HG03342 (cell line): Measurements from ENCODE around the gene MGARP.
"Not testable (repeated sequence)": the region's sequence is repeated elsewhere in the genome, so short reads cannot be mapped to it uniquely, and the experiment has no call there.

ENCODE experiments used
- ATAC-seq: cut with Tn5 transposase; IDR thresholded peaks from one replicate; pipeline ENCODE4 v1.9.1; 2021; ENCODE audit warnings: mild to moderate bottlenecking, moderate library complexity; ENCODE audit not compliant: unreplicated experiment

The MGARP gene

DNA sequence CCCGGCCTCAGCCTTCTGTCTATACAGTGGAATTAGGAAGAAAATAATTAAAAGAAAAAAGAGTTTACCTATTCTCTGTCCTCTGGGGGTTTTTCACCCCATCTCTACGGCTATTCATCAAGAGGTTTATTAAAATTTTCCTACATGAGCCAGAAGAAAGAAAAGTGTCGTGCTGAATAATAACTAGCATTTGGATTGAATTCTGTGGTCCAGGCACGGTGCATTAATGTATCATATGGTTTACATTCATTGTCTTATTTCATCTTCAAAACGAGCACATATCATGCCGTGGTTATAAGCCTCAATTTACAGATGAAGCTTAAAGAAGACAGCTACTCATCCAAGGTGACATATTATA is 15.9 kb upstream of the MGARP start:
- ATAC-seq = no peak

DNA sequence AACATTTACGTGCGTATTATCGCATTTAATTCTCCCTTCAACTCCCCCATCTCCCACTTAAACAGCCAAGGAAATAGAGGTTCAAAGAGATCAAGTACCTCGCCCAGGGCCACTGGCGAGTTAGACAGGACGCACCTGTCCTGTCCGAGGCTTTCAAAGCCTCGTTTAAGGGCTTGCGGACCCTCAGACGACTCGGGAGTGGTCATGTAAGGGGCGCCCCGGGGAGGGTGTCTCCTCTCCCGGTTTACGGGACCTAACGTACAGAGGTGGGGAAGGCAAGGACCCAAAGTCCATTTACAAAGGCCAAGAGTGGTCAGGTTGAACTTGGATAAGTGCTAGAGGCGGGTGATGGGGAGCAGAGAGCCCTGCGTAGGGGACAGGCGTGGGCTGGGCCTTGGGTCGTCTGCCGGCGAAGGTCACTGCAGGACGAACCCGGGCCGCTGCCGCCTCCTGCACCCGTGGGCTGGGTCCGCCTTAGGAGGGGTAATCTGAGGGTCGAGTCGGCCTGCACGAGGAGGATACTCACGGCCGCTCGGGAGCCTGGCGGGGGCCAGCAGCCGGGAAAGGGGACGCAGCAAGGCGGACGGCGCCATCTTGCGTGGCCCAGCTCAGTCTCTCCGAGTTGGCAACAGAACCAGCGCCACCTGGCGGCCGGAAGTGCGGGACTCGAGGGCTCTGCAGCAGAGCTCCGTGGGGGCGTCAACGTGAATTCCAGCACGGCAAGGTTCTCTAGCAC is 15.3 kb upstream of the MGARP start:
- ATAC-seq = peak; percentile 90

DNA sequence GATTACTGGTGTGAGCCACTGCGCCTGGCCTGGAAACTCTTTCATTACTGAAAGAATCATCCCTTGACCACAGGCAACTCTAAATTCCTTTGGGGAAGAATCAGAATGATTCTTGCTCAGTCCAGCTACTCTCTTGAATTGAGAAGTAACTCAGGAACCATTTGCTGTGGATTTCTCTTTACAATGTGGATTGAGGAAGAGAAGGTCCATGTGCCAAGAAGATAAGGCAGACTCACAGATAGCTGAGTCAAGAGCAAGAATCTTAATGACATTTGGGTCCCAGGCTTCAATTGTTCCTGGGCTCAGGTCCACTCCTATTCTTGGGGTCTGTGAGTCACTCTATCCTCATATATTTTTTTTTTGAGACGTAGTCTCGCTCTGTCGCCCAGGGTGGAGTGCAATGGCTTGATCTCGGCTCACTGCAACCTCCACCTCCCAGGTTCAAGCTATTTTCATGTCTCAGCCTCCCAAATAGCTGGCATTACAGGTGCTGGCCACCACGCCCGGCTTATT is 6.2 kb upstream of the MGARP start:
- no peak for ATAC-seq

DNA sequence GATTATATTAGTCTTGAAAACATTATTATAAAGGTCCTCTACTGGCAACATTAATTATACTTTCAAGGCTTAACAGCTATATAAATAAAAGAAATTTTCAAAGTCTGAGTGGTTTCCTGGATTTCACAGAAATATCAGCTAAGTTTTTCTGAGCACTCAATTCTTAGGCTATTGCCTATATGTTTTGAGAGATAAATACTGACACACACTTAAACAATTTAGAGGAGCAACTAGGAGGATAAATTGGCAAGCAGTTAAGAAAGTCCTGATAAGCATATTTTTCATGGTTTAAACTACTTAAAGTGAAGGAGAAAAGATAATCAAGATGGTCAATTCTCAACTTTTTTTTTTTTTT is 2.7 kb upstream of the MGARP start:
- no peak for ATAC-seq

DNA sequence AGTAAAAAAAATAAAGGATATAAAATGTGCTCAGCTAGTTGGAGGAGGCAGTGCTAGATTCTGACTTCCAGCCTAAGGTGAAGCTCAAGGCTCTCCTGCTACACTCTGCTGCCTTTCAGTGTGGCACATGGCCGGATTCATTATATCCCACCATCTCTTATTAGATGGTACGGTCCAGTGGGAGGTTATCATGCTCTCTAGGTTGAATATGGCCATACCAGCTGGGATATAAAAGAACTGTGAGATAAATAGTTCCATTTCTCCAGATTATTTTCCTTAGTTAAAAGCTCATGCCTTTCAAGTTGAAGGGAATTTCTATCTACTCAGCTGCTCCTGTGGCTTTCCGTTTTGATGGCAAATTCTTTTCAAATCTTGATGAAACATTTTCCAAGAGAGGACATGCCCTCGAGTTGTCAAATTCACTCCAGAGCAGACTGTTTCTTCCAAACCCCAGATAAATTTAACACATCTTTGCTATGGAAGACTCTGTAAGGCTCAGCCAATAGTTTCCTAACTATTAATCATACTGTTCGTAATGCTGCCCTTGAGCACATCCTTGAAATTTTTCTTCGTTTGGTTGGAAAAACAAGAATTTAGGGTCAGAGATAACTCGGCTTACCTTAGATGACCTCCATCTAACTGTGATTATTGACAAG is 2.2 kb upstream of the MGARP start:
- no peak for ATAC-seq

DNA sequence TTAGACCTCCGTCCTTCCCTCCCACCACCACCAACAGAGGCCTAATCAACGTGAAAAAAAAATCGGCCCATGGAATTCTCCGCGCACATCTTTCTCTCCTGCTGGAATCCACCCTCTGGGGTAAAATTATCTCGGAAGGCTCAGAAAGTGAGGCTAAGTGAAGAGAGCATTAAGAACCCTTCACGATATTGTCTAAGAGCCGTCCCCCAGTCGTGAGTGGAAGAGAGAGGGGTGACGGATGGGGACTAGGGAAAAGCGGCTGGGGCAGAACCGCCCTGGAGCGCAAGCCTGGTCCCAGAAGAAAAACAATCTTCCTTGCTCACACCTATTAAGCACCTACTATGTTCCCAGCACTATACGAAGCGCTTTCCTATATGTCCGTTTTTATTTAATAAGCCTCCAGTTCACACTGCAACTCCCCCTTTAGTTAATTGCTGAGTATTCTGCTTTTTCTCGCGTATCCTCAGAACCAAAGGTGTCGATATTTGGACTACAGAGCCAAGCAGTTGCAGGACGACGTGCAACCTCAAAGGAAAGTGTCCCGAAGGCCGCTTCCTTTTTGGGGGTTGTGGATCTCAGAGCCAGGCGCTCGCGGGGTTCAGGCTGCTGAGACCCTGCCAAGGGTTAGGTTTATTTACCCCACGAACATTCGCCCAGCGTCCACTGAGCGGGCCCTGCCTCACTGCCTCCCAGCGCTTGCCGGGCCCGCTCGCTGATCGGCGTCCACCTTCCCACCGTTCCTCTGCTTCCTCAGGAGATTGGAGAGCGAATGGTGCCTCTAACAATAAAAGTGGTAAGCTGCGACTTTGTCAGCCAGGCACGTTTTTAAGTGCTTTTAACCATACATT is 889 bp downstream of the MGARP start:
- no peak for ATAC-seq

DNA sequence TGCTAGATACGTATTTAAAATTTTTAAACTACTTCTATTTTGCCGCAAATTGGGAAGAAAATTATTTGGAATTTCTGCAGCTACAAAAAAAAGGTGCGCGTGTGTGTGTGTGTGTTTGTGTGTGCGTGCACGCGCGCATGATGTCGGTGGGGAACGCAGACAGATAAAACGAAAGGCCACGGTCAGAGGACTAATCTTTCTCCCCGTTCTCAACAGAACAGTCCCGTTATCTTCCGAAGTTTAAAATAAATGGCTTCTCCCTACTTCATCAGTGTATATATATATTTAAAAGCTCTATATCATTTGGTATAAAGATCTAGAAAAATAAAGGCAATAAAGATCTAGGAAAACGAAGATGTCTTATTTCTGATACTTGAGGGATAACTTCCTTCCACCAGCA is 1.5 kb downstream of the MGARP start:
- no peak for ATAC-seq

DNA sequence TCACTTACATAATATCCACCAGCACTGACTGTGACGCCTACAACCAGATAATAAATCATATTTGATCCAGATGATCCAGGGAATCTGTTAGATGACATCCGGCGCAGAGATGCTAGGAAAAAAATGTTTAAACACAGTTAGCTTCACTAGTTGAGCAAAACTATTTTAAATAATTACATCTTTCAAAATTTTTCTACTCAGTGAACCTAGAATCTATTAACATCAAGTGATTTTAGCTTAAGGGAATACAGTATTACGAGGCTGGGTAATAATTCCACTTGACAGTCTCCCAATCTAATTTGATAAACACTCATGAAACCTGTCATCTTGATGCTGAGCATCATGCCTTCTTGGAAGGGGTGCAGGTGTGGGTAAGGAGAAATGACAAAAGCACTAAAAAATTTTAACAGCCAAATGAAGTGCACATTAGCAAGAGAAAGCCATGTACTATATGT is 4.7 kb downstream of the MGARP start:
- no peak for ATAC-seq

DNA sequence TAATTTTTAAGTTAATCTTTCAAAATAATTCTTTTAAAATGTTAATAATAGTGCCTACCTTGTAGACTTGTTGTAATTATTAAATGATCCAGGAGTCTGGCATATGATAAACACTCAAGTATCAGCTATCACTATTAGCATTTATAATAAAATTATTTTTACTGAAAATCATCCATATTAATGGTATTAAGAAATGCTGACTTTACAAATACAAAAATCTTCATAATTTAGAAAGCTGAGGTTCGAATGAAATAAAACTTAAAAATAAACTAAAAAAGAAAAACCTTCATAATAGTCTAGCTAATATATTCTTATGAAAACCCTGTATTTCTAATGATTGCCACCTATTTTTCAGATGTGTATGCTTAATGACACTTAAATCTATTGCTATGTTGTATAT is 5.2 kb downstream of the MGARP start:
- ATAC-seq = no peak

DNA sequence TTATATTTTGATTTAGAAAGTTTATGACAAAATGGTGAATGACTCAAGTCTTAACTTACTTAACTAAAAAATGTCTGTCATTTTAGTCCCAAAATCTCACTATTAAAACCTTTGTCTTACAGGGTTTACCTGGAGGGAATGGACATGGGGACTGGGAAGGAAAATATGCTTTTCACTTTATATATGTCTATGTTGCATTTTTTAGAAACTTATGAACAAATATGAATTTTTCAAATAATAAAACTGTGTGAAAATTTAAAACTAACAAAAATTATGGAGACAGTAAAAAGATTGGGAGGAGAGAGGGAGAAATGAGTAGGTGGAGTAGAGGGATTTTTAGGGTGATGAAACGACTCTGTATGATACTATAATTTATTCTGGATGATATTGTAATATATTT is 6.2 kb downstream of the MGARP start:
- no peak for ATAC-seq

DNA sequence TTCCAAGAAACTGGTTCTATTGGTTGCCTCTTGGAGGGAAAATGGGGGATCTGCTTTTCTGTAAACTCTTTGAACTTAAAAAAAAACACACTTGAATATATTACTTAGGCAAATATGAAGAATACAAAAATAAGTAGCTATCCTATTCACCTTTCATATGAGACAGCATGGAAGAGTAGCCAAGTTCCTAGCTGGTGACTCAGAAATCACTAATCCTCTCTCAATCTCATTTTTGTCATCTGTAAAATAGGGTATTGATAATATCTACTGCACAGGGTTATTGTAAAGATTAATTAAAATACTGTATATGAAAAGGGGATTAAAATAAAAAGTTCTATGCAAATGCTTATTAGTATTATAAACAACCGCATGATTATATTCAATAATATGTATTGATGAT is 12.7 kb downstream of the MGARP start:
- ATAC-seq = no peak

DNA sequence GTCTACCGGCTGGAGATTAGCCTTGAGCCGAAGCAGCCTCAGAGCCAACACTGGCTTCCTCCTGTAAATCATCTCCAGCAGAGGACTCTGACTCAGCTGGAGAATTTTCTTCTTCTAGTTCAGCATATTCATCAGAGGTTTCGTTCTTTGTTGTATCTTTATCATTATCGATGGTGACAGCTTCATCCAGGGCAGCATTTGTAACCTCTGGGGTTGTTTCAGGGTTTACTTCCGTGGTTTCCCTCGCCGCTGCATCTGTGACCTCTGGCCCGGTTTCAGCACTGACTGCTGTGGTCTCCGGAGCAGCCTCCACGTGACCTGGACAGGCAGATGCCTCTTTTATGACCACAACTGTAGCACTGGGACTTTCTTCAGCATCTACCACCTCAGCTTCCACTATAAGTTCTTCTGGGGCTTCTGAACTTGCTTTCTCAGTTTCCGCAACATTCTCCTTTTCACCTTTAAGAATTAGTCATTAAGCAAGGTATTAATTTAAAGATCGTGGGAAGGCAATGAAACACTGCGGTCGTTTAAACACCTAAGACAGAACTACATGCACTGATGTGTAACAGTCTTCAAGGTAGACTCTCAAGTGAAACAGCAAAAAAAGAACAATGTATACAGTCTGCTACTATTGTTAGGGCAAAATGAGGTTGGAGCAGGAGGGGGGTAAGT is 13.3 kb downstream of the MGARP start:
- peak; percentile 96 for ATAC-seq

DNA sequence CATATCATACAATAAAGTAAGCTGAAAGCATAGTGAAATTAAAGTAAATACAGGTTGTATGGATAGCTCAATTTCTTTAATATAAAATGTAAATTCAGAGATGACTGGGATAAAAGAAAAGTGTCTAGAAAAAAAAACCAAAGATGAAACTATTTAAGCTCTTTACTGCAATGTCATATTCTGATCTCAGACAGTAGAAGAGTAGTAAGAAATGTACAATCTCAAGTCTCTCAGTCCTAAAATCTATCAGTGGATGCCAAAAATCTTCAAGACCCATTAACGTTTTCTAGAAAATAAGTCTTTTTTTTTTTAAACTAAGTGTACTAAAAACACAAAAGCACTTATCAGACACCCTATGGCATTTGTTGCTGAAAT is 13.8 kb downstream of the MGARP start:
- ATAC-seq = no peak

DNA sequence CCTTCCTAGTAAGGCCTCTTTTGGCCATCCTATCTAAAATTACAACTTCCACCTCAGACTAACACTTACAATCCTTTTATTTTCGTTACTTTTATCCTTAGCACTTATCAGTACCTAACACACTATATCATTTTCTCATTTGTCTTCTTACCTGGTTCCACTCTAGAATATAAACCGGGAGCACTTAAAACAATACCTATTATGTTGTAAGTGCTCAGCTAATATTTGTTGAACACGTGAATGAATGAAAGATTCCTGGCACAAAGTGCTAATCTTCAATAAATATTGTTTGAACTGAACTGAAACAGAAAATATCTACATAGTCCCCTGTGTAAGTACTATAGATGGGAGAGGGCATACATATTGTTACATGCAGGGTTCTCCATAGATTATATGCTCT is 14.4 kb downstream of the MGARP start:
- no peak for ATAC-seq

DNA sequence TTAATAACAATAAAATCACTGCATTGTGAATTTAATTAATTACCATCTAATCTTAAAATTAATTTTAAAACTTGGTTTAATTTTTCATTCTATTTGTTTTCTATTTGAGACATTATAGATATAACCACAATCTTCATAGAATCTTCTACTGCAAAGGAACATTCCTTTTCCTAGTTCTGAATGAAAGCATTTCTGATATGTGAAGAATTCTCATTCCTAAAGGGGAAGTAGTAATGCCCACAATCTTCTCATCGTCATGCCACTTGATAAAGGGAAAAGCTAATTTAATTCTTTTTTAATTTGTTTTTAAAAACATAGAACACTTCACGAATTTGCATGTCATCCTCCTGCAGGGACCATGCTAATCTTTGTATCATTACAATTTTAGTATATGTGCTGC is 23.7 kb downstream of the MGARP start:
- no peak for ATAC-seq

DNA sequence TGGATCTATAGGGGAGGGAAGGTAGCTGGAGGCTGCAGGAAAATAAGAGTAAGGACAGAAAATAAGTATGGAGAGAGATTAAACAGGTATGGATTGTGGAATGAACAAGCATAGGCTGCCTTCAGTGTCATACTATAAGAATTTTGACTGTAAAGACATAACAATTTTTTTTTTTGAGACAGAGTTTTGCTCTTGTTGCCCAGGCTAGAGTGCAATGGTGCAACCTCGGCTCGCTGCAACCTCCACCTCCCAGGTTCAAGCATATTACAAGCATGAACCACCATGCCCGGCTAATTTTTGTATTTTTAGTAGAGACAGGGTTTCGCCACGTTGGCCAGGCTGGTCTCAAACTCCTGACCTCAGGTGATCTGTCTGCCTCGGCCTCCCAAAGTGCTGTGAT is 24.4 kb downstream of the MGARP start:
- not testable (repeated sequence) for ATAC-seq

DNA sequence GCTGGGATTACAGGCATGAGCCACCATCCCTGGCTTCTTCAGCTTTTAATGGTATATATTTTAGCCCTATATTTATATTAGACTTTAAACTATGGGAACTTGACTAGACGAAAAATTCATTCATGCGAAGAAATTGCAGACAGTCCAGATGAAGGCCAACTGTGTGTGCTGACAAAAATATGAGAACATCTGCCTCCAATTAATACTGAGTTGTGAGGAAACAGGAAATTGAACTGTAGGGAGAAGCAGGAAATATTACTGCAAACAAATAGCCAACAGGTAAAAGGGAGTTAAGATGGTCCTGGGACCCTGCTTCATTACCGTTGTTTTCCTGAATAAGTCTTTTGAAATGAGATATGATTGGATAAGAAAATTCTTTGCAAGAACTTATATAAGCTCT is 26.3 kb downstream of the MGARP start:
- ATAC-seq = no peak

DNA sequence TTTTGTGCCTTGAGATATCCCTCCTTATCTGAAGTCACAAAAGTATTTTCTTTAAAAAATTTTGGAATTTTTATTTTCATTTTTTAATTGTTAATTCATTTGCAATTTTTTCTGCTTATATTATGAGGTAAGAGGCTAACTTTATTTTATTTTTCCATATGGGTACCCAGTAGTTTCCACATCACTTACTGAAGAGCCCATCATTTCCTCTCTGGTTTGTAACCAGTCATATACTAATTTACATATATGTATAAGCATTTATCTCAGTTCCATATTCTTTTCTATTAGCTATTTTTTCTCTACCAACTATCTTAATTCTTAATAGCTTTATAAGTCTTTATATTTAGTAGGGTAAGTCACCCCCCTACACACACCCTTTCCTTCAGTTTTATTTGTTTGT is 27.0 kb downstream of the MGARP start:
- no peak for ATAC-seq

DNA sequence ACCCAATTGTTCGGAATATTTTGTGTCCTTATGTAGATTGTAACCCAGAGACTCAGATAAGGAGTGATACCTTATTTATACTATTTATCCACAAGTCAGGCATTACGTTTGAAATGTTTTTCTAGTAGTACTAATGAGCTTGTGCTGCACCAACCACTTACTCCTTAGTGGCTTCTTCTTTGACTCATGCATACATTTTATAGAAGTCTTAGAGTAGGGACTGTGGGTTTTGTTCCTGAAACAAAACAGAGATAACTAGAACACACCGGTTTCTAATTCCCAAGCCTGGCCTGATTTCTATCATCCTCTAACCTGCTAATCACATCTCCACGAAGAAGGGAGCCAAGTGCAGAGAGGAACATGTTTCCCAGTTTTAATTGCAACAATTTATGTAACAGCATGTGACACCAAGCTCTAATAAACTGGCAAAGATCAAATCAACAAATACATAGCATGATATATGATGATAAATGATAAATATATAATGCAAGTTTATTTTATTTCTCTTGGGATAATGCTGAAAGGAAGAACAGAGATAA is 32.3 kb downstream of the MGARP start:
- ATAC-seq = no peak

DNA sequence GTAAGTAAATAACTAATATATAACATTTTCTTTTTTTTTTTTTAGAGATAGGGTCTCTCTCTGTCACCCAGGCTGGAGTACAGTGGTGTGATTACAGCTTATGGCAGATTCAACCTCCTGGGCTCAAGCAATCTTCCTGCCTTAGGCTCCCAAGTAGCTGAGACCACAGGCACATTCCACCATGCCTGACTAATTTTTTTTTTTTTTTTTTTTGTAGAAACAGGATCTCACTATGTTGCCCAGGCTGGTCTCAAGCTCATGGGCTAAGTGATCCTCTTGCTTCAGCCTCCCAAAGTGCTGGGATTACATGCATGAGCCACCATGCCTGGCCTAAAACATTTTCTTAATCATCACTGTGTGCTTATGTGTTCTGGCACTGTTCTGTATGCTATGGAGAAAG is 32.8 kb downstream of the MGARP start:
- no peak for ATAC-seq

DNA sequence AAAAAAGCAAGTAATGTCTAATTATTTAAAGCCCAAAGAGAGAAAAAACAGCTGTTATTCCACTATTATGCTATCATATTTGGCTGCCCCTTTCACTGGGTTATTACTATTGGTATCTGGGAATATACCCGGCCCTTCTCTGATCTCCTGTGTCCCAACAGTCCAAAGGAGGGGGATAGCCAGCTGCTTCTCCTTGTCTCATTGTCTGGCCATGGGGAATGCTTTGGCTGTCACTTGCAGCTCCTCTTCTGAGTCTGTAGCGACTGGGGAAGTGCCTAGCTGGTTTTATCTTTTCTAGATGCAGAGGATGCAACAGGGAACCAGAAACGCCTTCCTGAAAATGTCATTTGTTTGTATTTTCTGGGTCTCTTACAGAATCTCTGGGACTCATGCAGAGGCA is 33.9 kb downstream of the MGARP start:
- no peak for ATAC-seq
